CD4-positive, alpha-beta T cell (primary cell): ENCODE measurements around the gene ODC1. TPM values are rescaled to one million over a fixed set of nuclear protein-coding genes. Genes with fewer than 3 reads are reported as not detected.

ENCODE experiments used
- ATAC-seq: fragments of 200-7000 bp; cut with Tn5 transposase; one replicate; pipeline ENCODE4 v1.10.0; 2022; ENCODE audit warnings: mild to moderate bottlenecking; ENCODE audit not compliant: poor library complexity
- CTCF ChIA-PET: fragments of 350-600 bp; sonication (Branson Sonifier 250); formaldehyde crosslinking; loops from one replicate; lab custom pipeline; 2021; ENCODE audit warnings: antibody characterized with exemption, inconsistent platforms; lab: Charles Lee
- POLR2A ChIA-PET: fragments of 350-600 bp; sonication (Branson Sonifier 250); formaldehyde crosslinking; loops from one replicate; lab custom pipeline; 2021; ENCODE audit warnings: antibody characterized with exemption, inconsistent platforms; lab: Charles Lee
- DNase-seq, 14 experiments: peaks; one replicate each; pipeline ENCODE4 v3.0.0-alpha.2; 2013 to 2020; ENCODE audit warnings: mixed read lengths in 2 of 14
- H3K27ac ChIP-seq, 2 donors: one replicate each; pipeline versions ENCODE4 v1.5.1 to v1.7.0; 2013; ENCODE audit warnings: low read length in 2 of 2, low read depth in 1 of 2, mild to moderate bottlenecking in 1 of 2
- H3K27me3 ChIP-seq, 2 experiments: 1 replicate in 1 of 2; 2 replicates in 1 of 2; pipeline versions ENCODE4 v1.6.1 to v1.7.0; 2013; ENCODE audit warnings: low read length in 2 of 2, control low read depth in 1 of 2, mild to moderate bottlenecking in 1 of 2, moderate library complexity in 1 of 2; ENCODE audit not compliant: insufficient read depth in 2 of 2, control insufficient read depth in 1 of 2
- H3K36me3 ChIP-seq: one replicate; pipeline ENCODE4 v1.6.1; 2013; ENCODE audit warnings: low read length, control low read depth; ENCODE audit not compliant: insufficient read depth
- H3K4me1 ChIP-seq: one replicate; pipeline ENCODE4 v1.6.1; 2013; ENCODE audit warnings: low read length, control low read depth; ENCODE audit not compliant: insufficient read depth
- H3K4me3 ChIP-seq: one replicate; pipeline ENCODE4 v1.5.1; 2013; ENCODE audit warnings: mild to moderate bottlenecking, low read length, moderate library complexity
- H3K9me3 ChIP-seq, 2 experiments: 1 replicate in 1 of 2; 2 replicates in 1 of 2; pipeline versions ENCODE4 v1.6.1 to v1.7.0; 2013; ENCODE audit warnings: low read length in 2 of 2, mild to moderate bottlenecking in 2 of 2, control low read depth in 1 of 2, moderate library complexity in 1 of 2; ENCODE audit not compliant: control insufficient read depth in 1 of 2, insufficient read depth in 1 of 2
- H3K27ac Mint-ChIP-seq: one replicate; pipeline ENCODE4 v1.8.0; 2020; ENCODE audit warnings: mixed read lengths
- H3K27me3 Mint-ChIP-seq: one replicate; pipeline ENCODE4 v1.8.0; 2021; ENCODE audit warnings: mixed read lengths
- H3K36me3 Mint-ChIP-seq: one replicate; pipeline ENCODE4 v1.8.0; 2021; ENCODE audit warnings: low read depth, mixed read lengths
- H3K4me1 Mint-ChIP-seq: one replicate; pipeline ENCODE4 v1.8.0; 2021; ENCODE audit warnings: low read depth, mixed read lengths
- H3K4me3 Mint-ChIP-seq: one replicate; pipeline ENCODE4 v1.8.0; 2020; ENCODE audit warnings: mild to moderate bottlenecking, mixed read lengths
- H3K9me3 Mint-ChIP-seq: one replicate; pipeline ENCODE4 v1.8.0; 2020; ENCODE audit warnings: mixed read lengths
- intact Hi-C, 2 experiments: fragments of 100-400 bp; cut with DNase I in 1 of 2; cut with micrococcal nuclease in 1 of 2; formaldehyde crosslinking; loops; one replicate each; pipeline versions ENCODE4 v1.15.1 to v1.9.0; 2023 to 2025; cut with DNase I, micrococcal nuclease
- total RNA-seq, 174 experiments: library from RNA in 2 of 174; stranded (reverse) in 2 of 174; gene quantifications; one replicate each; pipeline ENCODE4 v1.2.3 and lab custom pipeline; 2021 to 2026
- TF ChIP-seq, protein P1 (sequence below): fragments of 200-600 bp; IDR thresholded peaks from one replicate; pipeline ENCODE4 v1.8.0; 2022; ENCODE audit warnings: antibody characterized with exemption, mild to moderate bottlenecking

ODC1 gene
- total RNA-seq, 2 experiments from 2014 or later: 162 to 164 TPM

DNA sequence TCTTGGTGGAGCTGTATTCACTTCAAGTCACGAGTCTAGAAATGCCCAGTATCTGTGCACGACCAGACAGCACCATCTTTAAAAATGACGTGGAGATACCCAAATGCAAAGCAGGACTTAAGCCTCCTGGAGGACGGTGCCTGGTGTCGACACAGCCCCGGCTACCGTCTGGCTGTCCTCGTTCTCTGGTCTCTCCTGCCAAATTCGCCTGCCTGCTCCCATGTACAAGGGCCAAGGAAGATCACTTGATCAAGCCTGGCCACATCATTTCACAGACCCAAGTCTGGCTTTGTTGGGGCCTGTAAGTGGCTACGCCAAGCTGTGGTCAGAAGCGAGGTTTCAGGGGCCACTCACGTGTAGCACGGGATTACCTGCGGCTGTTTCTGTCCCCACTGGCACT lies 9.4 kb downstream of the ODC1 start:
- intact Hi-C loops: loop anchor here (2.0 to 10.0 kb wide), 4 partner anchors 228 to 626 kb away; no protein-coding TSS in a partner anchor
- no peak overlapping the region for H3K27ac ChIP-seq
- H3K27me3 ChIP-seq: no peaks in the 10 kb centered on the region
- Mint-ChIP-seq H3K27ac (no peak overlapping the region), H3K4me1 (no peaks in the 10 kb centered on the region), H3K36me3 (peaks cover 52% of the 10 kb centered on the region), H3K9me3 (no peaks in the 10 kb centered on the region), H3K4me3 (no peak overlapping the region), H3K27me3 (no peaks in the 10 kb centered on the region)
- DNase-seq (no peak), ATAC-seq (no peak)
- no peaks in the 10 kb centered on the region for H3K9me3 ChIP-seq
- H3K4me3 ChIP-seq: no peak overlapping the region
- TF ChIP-seq, protein P1, sequence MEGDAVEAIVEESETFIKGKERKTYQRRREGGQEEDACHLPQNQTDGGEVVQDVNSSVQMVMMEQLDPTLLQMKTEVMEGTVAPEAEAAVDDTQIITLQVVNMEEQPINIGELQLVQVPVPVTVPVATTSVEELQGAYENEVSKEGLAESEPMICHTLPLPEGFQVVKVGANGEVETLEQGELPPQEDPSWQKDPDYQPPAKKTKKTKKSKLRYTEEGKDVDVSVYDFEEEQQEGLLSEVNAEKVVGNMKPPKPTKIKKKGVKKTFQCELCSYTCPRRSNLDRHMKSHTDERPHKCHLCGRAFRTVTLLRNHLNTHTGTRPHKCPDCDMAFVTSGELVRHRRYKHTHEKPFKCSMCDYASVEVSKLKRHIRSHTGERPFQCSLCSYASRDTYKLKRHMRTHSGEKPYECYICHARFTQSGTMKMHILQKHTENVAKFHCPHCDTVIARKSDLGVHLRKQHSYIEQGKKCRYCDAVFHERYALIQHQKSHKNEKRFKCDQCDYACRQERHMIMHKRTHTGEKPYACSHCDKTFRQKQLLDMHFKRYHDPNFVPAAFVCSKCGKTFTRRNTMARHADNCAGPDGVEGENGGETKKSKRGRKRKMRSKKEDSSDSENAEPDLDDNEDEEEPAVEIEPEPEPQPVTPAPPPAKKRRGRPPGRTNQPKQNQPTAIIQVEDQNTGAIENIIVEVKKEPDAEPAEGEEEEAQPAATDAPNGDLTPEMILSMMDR: no peak
- peaks cover 47% of the 10 kb centered on the region for H3K36me3 ChIP-seq
- ChIA-PET CTCF (interaction anchor here (2.2 kb wide), 1 partner anchor 366 kb away, joined by 8 read pairs; no protein-coding TSS in a partner anchor), POLR2A (interaction anchor here (6.9 kb wide), 1 partner anchor 9 kb away, joined by 44 read pairs; the partner anchor contains the start of gene ODC1)
- H3K4me1 ChIP-seq: peaks cover 6% of the 10 kb centered on the region

DNA sequence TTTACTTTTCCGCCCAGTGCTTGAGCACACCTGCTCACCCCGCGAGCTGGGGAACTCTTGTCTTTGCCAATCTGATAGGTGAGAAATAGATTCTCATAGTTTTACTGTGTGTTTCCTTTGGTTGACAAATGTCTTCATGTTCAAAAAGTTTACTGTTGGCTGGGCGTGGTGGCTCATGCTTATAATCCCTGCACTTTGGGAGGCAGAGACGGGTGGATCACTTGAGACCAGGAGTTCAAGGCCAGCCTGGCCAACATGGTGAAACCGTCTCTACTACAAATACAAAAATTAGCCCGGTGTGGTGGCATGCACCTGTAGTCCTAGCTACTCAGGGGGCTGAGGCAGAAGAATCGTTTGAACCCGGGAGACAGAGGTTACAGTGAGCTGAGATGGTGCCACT lies 10.3 kb downstream of the ODC1 start:
- peaks cover 43% of the 10 kb centered on the region for H3K36me3 Mint-ChIP-seq
- no peak overlapping the region for H3K27ac Mint-ChIP-seq
- TF ChIP-seq, protein P1: no peak
- H3K27me3 Mint-ChIP-seq: no peaks in the 10 kb centered on the region
- Histone ChIP-seq H3K27ac (no peak overlapping the region), H3K9me3 (no peaks in the 10 kb centered on the region), H3K27me3 (no peaks in the 10 kb centered on the region), H3K36me3 (peaks cover 38% of the 10 kb centered on the region), H3K4me3 (no peak overlapping the region), H3K4me1 (peaks cover 10% of the 10 kb centered on the region)
- ChIA-PET POLR2A (interaction anchor here (6.9 kb wide), 1 partner anchor 10 kb away, joined by 44 read pairs; the partner anchor contains the start of gene ODC1), CTCF (interaction anchor here (2.2 kb wide), 1 partner anchor 365 kb away, joined by 8 read pairs; no protein-coding TSS in a partner anchor)
- ATAC-seq: no peak
- no peak for DNase-seq
- no peaks in the 10 kb centered on the region for H3K4me1 Mint-ChIP-seq
- no peaks in the 10 kb centered on the region for H3K9me3 Mint-ChIP-seq
- intact Hi-C loops: loop anchor here (2.0 to 10.0 kb wide), 4 partner anchors 229 to 626 kb away; no protein-coding TSS in a partner anchor
- H3K4me3 Mint-ChIP-seq: peak overlapping the region; percentile 21

DNA sequence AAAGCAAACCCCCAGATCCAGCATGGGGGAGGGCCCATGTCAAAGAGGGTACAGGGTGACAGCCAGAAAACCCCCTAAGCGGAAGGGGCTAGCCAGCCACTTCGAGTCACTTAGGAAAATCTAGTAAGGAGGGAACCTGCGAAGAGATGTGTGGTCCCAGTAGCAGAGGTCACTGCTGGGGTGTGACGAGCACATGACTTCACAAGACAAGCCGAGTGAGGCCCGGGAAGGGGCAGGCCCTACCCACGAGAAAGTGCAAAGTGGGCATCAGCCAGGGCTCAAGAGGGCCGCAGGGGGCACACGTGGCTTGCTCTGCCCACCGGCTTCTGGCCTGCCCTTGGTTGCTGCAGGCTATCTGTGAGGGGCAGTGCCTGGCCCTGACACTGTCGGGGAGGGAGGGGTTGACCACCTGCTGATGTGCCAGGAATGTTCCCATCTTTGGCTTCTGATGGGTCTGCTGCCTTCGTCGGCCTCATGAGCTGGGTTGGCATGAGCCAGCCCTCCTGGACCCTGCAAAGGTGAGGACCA lies 11.5 kb downstream of the ODC1 start:
- H3K36me3 ChIP-seq: peaks cover 27% of the 10 kb centered on the region
- H3K27me3 Mint-ChIP-seq: no peaks in the 10 kb centered on the region
- no peak for ATAC-seq
- DNase-seq: no peak
- CTCF ChIA-PET: interaction anchor here (2.2 kb wide), 1 partner anchor 312 kb away, joined by 24 read pairs; no protein-coding TSS in a partner anchor
- H3K27ac Mint-ChIP-seq: no peak overlapping the region
- H3K4me3 ChIP-seq: no peak overlapping the region
- TF ChIP-seq, protein P1: no peak
- peaks cover 21% of the 10 kb centered on the region for H3K4me1 ChIP-seq
- H3K9me3 Mint-ChIP-seq: no peaks in the 10 kb centered on the region
- H3K36me3 Mint-ChIP-seq: peaks cover 33% of the 10 kb centered on the region
- H3K27ac ChIP-seq: no peak overlapping the region
- intact Hi-C loops: loop anchor here (5.0 to 10.0 kb wide), 3 partner anchors 452 to 624 kb away; no protein-coding TSS in a partner anchor
- H3K9me3 ChIP-seq: no peaks in the 10 kb centered on the region
- POLR2A ChIA-PET: interaction anchor here (6.9 kb wide), 1 partner anchor 11 kb away, joined by 44 read pairs; the partner anchor contains the start of gene ODC1
- peaks cover 6% of the 10 kb centered on the region for H3K4me1 Mint-ChIP-seq
- H3K4me3 Mint-ChIP-seq: no peak overlapping the region
- H3K27me3 ChIP-seq: peaks cover 0 to 5% of the 10 kb centered on the region in 2 experiments
